Lower lobe of right lung (tissue), 2 donors: ENCODE results near the gene ATAT1. TPM values are rescaled to one million over a fixed set of nuclear protein-coding genes. Genes with fewer than 3 reads are reported as not detected.
A peak's percentile ranks its signal among the peaks of the same experiment; 100 is the strongest.

Experiments
- ATAC-seq, 2 donors: fragments of 200-7000 bp; cut with Tn5 transposase; one replicate each; pipeline ENCODE4 v1.9.1; 2020 to 2022; ENCODE audit warnings: mild to moderate bottlenecking in 2 of 2, moderate library complexity in 2 of 2
- DNase-seq: peaks from one replicate; pipeline ENCODE4 v3.0.0-alpha.2; 2020
- H3K27ac ChIP-seq: fragments of 200-600 bp; one replicate; pipeline ENCODE4 v1.8.0; 2022
- H3K27me3 ChIP-seq: fragments of 200-600 bp; one replicate; pipeline ENCODE4 v1.8.0; 2022; ENCODE audit warnings: low read depth
- H3K36me3 ChIP-seq: fragments of 200-600 bp; one replicate; pipeline ENCODE4 v1.8.0; 2022; ENCODE audit warnings: mild to moderate bottlenecking
- H3K4me1 ChIP-seq: fragments of 200-600 bp; one replicate; pipeline ENCODE4 v1.8.0; 2022
- H3K4me3 ChIP-seq: fragments of 200-600 bp; one replicate; pipeline ENCODE4 v1.8.0; 2022; ENCODE audit warnings: mild to moderate bottlenecking
- H3K9me3 ChIP-seq: fragments of 200-600 bp; one replicate; pipeline ENCODE4 v1.8.0; 2022
- CTCF ChIP-seq: fragments of 200-600 bp; IDR thresholded peaks from one replicate; pipeline ENCODE4 v1.8.0; 2022; ENCODE audit warnings: antibody characterized with exemption, mild to moderate bottlenecking
- intact Hi-C: fragments of 100-400 bp; cut with DNase I; formaldehyde crosslinking; loops from one replicate; pipeline ENCODE4 v1.11.0; 2022
- total RNA-seq: library from RNA; stranded (reverse); fragmentation: NEBNext Ultra II Directional; extraction: Animal tissue kit (Norgen Biotek cat#: 25700); gene quantifications from one replicate; pipeline ENCODE4 v1.2.1, GENCODE V29; 2021
- donor health status: DM: no; HTN: yes; CAD: no; lungs with severe emphysema.

ATAT1 gene
- total RNA-seq, 1 donor from 2014 or later = 8.9 TPM

GRCh38 chr6:30688569-30688968 lies 61.9 kb downstream of the ATAT1 start:
- no peaks in the 10 kb centered on the region for H3K36me3 ChIP-seq
- no peaks in the 10 kb centered on the region for H3K27me3 ChIP-seq
- peak overlapping the region; percentile 81 for H3K4me3 ChIP-seq
- no peaks in the 10 kb centered on the region for H3K9me3 ChIP-seq
- ATAC-seq (no peak), DNase-seq (peak; percentile 43)
- peaks cover 51% of the 10 kb centered on the region for H3K4me1 ChIP-seq
- intact Hi-C loops = no loop called here
- H3K27ac ChIP-seq = peak overlapping the region; percentile 89
- no peak for TF ChIP-seq CTCF

GRCh38 chr6:30689022-30689865 lies 62.6 kb downstream of the ATAT1 start:
- Histone ChIP-seq H3K4me3 (peak overlapping the region; percentile 64), H3K27me3 (no peaks in the 10 kb centered on the region), H3K36me3 (no peaks in the 10 kb centered on the region), H3K9me3 (no peaks in the 10 kb centered on the region), H3K4me1 (peaks cover 51% of the 10 kb centered on the region), H3K27ac (peak overlapping the region; percentile 89)
- TF ChIP-seq CTCF = no peak
- intact Hi-C loops = no loop called here
- DNase-seq (peak; percentile 35), ATAC-seq (no peak)

GRCh38 chr6:30689985-30690384 lies 63.3 kb downstream of the ATAT1 start:
- ATAC-seq = no peak
- peak overlapping the region; percentile 64 for H3K4me3 ChIP-seq
- intact Hi-C loops = no loop called here

GRCh38 chr6:30690403-30691207 lies 63.9 kb downstream of the ATAT1 start, which contains the start of gene NRM:
NRM (minus strand) TSS chr6:30690984; CDS start chr6:30690974, 10 bp downstream.
- TF ChIP-seq CTCF = no peak
- Histone ChIP-seq H3K9me3 (no peaks in the 10 kb centered on the region), H3K4me3 (peak within 1 kb of the TSS; percentile 64), H3K4me1 (peaks cover 43% of the 10 kb centered on the region), H3K27me3 (no peaks in the 10 kb centered on the region), H3K27ac (peak within 1 kb of the TSS; percentile 66), H3K36me3 (no peaks in the 10 kb centered on the region)
- DNase-seq (peak; percentile 89), ATAC-seq (peak; percentile 83 to 85)
- intact Hi-C loops = no loop called here

More at GRCh38 chr6:30689985-30690384, 63.3 kb downstream of the ATAT1 start:
- H3K4me1 ChIP-seq = peaks cover 49% of the 10 kb centered on the region
- DNase-seq = peak; percentile 37
- H3K9me3 ChIP-seq = no peaks in the 10 kb centered on the region
- no peaks in the 10 kb centered on the region for H3K36me3 ChIP-seq
- H3K27ac ChIP-seq = peak overlapping the region; percentile 66
- H3K27me3 ChIP-seq = no peaks in the 10 kb centered on the region
- TF ChIP-seq CTCF = no peak

GRCh38 chr6:30691208-30691847 lies 64.7 kb downstream of the ATAT1 start:
- intact Hi-C loops = no loop called here
- Histone ChIP-seq H3K9me3 (no peaks in the 10 kb centered on the region), H3K27me3 (no peaks in the 10 kb centered on the region), H3K36me3 (no peaks in the 10 kb centered on the region), H3K4me1 (peaks cover 37% of the 10 kb centered on the region), H3K4me3 (peak overlapping the region; percentile 64), H3K27ac (peak overlapping the region; percentile 66)
- no peak for DNase-seq
- ATAC-seq = no peak
- TF ChIP-seq CTCF = no peak
